K562 (cell line): ENCODE data around the gene DHX58. TPM values are rescaled to one million over a fixed set of nuclear protein-coding genes. Genes with fewer than 3 reads are reported as not detected.

Source experiments
- ARID4B ChIP-seq: sonication (generic); formaldehyde crosslinking; IDR thresholded peaks from 2 replicates; pipeline ENCODE4 v1.8.0; 2022; ENCODE audit warnings: mild to moderate bottlenecking, missing genetic modification reagents
- E2F8 ChIP-seq: fragments of 450-650 bp; IDR thresholded peaks from 2 replicates; pipeline ENCODE4 v1.7.1; 2018; ENCODE audit warnings: mild to moderate bottlenecking, low read depth; ENCODE audit not compliant: partially characterized antibody
- PHB2 ChIP-seq: fragments of 450-650 bp; IDR thresholded peaks from 2 replicates; pipeline ENCODE4 v1.6.1; 2017; ENCODE audit warnings: low read depth
- RERE ChIP-seq: sonication (generic); formaldehyde crosslinking; IDR thresholded peaks from 2 replicates; pipeline ENCODE4 v1.8.0; 2023; ENCODE audit warnings: missing genetic modification reagents, mild to moderate bottlenecking, borderline replicate concordance
- UBTF ChIP-seq, 2 experiments: IDR thresholded peaks; 2 replicates each; pipeline ENCODE4 v1.6.1; 2012; ENCODE audit warnings: improper control_type of control experiment in 2 of 2, low read depth in 2 of 2, low read length in 2 of 2, borderline replicate concordance in 1 of 2
- ZNF668 ChIP-seq: fragments of 250-450 bp; sonication (Bioruptor Pico); IDR thresholded peaks from 2 replicates; pipeline ENCODE4 v1.8.0; 2022; ENCODE audit warnings: mild to moderate bottlenecking, inconsistent platforms
- polyA plus RNA-seq, 8 experiments: library from polyadenylated mRNA; depleted of rRNA in 4 of 8; stranded (reverse) in 5 of 8; unstranded in 3 of 8; fragments of >200 nt; fragmentation: Nextera tagmentation in 2 of 8; fragmentation: Illumina TruSeq in 1 of 8; extraction: Ambion mirVana in 2 of 8; extraction: Trizol in 1 of 8; gene quantifications; 2 replicates each; pipeline versions ENCODE4 v1.2.1 to v1.2.3, GENCODE V29; 2011 to 2014; ENCODE audit warnings: inconsistent platforms in 1 of 8, missing spikeins in 1 of 8
- total RNA-seq, 7 experiments: library from RNA; depleted of rRNA in 6 of 7; stranded (reverse); fragments of >200 nt in 6 of 7; fragmentation: Illumina TruSeq in 2 of 7; extraction: Trizol in 2 of 7; gene quantifications; 2 replicates each; pipeline versions ENCODE4 v1.2.1 to v1.2.3, GENCODE V29; 2011 to 2021; ENCODE audit warnings: low replicate concordance in 1 of 7

DHX58 gene
- total and polyA plus RNA-seq, 9 of the 15 experiments (the other 6 are each of a cell fraction or from before 2014, with no cell fraction given): 0.15 to 3.0 (median 1.4) TPM

GRCh38 chr17:42087042-42087701 is 25.3 kb downstream of the DHX58 start (continued):
- TF ChIP-seq UBTF (IDR thresholded peaks at IDR 0.05; ENCODE audit: borderline replicate concordance in 1 of 2, low read depth in 2 of 2, low read length in 2 of 2): no peak
- no peak for TF ChIP-seq ZNF668 (CRISPR knock-in tag)
- TF ChIP-seq PHB2: no peak
- no peak for TF ChIP-seq E2F8
- TF ChIP-seq ARID4B (CRISPR knock-in tag): no peak
- TF ChIP-seq RERE (CRISPR knock-in tag): no peak
